ENCODE results near the gene EPG5.

The EPG5 gene

DNA sequence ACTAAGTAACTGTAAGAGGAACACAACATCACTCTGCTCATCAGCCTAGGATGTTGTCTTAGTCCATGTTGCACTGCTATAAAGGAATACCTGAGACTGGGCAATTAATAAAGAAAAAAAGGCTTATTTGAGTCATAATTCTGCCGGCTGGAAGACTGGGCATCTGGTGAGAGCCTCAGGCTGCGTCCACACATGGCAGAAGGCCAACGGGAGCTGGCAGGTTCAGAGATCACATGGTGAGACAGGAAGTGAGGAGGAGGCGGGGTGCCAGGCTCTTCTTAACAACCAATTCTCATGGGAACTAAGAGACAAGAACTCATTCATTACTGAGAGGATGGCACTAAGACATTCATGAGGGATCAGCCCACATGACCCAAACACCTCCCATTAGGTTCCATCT is 46.8 kb downstream of the EPG5 start:
- no peak for DNase-seq (ENCODE audit: low read depth)

DNA sequence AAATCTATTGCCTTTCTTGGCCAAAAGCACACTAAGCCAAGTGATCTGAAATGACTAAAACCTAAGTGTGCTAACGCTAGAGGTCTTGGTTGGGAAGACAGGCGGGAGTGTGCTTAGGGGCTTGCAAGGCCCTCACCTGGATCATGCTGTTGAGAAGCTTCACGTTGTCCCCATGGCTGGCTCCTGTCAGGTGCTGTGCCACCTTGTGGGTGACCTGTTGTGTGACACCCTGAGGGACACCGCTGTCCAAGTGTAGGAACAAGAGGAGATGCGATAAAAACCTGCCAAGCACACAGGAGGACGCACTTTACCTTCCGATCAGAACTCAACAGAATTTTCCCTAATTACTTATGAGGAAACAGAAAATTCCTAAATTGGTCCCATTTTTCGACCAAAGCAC is 50.8 kb downstream of the EPG5 start:
- DNase-seq (ENCODE audit: low read depth), result no peak

- DNase-seq (ENCODE audit: low read depth), result no peak
Observed at GRCh38 chr18:45913276-45913675, 53.9 kb downstream of the EPG5 start.

DNA sequence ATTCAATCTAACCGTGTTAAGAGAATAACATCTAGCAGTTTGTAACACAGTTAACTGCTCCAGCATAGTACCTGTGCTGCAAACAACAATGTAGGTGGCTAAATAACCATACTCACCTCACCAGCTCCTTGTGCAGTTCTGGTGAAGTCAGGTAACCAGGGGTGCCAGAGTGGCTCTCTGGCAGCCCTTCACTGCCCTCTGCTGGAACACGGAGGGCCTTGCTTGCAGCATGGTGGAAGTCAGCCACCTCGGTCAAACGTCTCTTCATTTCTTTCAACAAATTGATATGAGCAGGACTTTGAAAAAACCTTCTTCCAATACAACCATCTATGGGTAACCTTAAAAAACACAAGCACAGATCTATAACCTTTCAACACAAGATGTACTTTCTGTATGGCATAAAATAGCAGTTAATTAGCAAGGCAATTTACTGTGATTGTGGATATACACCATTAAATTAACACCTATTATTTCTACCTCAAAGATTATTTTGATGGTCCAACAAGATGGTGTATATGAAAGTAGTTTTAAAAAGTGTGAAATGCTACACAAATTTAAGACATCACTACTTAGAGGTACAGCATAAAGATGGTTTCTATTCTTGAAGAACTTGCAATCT is 56.6 kb downstream of the EPG5 start:
- peak; percentile 36 for DNase-seq (ENCODE audit: low read depth)

GRCh38 chr18:45901654-45902210 is 65.4 kb downstream of the EPG5 start:
- no peak for DNase-seq (ENCODE audit: low read depth)

DNA sequence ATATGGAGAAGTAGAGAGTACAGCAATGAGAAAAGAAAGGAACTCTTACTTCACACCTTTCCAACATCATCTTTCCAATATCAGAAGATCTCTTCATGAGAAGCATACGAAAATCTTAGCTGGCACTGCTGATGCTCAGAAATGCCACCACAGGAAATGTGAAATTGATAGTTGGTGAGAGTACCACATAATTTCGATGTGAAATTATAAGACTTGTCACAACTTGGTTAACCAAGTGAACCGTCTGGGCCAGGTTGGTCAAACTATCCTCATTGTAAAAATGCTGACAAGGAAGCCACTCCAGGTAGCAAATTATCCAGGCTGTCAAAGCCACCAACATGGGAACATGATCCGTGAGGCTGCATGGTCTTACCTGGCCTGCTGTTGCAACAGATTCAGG is 66.5 kb downstream of the EPG5 start:
- no peak for DNase-seq (ENCODE audit: low read depth)

- no peak for DNase-seq (ENCODE audit: low read depth)
Observed at GRCh38 chr18:45896991-45897390, 70.1 kb downstream of the EPG5 start.

DNA sequence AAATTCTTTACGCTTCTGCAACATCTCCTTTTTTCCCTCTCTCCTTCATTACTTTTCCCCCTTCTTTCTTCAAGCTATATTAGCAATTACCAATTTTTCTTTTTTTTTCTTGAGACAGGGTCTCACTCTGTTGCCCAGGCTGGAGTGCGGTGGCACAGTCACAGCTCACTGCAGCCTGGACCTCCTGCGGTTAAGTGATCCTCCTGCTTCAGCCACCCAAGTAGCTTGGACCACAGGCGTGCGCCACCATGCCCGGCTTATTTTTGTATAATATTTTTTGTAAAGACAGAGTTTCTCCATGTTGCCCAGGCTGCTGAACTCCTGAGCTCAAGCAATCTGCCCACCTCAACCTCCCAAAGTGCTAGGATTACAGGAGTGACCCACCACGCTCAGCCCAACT is 70.7 kb downstream of the EPG5 start:
- no peak for DNase-seq (ENCODE audit: low read depth)

DNA sequence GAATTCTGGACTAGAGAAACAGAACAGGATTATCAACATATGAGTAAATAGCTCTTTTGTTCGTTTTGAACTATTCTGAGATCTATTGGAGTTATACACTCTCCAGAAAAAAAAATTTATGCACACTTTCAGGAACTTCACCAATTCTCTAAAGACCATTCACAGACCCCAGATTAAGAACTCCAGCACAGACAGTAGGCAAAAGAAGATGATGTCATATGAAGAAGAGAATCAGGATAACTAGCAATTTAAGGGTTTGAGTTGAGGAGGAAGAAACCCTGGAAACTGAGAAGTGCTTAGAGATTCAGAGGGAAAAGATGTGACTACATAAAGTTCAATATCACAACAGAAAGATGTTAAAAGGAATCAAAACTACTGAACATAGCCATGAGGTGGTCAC is 71.8 kb downstream of the EPG5 start:
- no peak for DNase-seq (ENCODE audit: low read depth)

GRCh38 chr18:45894818-45895217 is 72.3 kb downstream of the EPG5 start:
- no peak for DNase-seq (ENCODE audit: low read depth)

- no peak for DNase-seq (ENCODE audit: low read depth)
Observed at GRCh38 chr18:45891806-45892205, 75.3 kb downstream of the EPG5 start.

- no peak for DNase-seq (ENCODE audit: low read depth)
Observed at GRCh38 chr18:45890606-45891005, 76.5 kb downstream of the EPG5 start.

GRCh38 chr18:45889419-45890064 is 77.6 kb downstream of the EPG5 start:
- no peak for DNase-seq (ENCODE audit: low read depth)

- DNase-seq (ENCODE audit: low read depth), result no peak
Observed at GRCh38 chr18:45887585-45887984, 79.5 kb downstream of the EPG5 start.

DNA sequence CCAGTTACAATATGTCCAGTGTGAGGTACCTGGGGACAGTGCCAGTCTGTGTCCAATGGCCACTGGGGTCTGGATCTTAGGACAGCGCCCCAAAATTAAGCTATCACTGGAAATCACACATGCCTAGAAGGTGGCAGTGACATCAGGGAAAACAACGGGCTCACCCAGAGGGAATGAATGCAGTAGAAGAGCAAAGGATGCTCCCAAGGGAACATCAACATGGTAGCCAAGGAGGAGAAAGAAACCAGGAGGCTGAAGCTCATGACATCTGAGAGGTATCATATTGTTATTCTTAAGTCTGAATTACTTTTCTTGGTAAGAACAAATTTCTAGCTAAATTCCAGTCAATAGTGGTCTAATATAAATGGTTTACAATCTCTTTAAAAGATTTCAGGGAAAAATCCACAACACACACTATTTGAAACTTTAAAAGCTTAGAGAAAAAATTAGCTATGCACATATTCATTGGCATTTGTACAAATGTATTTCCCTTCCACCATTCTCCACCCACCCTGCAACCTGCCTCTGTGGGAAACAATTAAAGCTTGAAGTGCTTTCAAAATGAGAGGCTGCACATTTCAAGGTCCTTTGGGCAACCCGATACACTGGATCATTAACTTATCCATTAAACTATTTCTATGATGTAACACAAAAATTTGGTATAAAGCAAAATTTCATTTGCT is 86.1 kb downstream of the EPG5 start:
- DNase-seq (ENCODE audit: low read depth), result no peak

GRCh38 chr18:45879681-45880655 is 87.2 kb downstream of the EPG5 start:
- peak; percentile 59 for DNase-seq (ENCODE audit: low read depth)

GRCh38 chr18:45877403-45877802 is 89.7 kb downstream of the EPG5 start:
- DNase-seq (ENCODE audit: low read depth), result no peak

- DNase-seq (ENCODE audit: low read depth), result no peak
Observed at GRCh38 chr18:45876161-45876560, 91.0 kb downstream of the EPG5 start.

- peak; percentile 24 for DNase-seq (ENCODE audit: low read depth)
Observed at GRCh38 chr18:45874491-45875184, 92.5 kb downstream of the EPG5 start.

DNA sequence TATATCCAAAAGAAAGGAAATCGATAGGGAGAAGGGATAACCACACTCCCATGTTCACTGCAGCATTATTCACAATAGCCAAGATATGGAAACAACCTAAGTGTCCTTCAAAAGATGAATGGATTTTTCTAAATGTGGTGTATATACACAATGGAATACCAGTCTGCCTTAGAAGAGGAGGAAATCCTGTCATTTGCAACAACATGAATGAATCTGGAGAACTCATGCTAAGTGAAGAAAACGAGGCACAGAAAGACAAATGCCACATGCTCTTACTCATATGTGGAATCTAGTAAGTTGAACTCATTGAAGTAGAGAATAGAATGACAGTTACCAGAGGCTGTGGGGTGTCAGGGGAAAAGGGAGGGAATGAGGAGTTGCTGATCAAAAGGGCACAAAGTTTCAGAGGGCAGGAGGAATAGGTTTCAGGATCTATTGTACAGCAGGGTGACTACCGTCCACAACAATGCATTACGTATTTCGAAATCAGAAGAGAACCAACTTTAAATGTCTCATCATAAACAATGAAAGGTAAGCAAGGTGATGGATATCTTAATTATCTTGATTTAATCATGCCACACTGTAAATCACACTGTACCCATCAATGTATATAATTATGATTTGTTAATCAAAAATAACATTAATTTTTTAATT is 95.6 kb downstream of the EPG5 start:
- DNase-seq (ENCODE audit: low read depth), result no peak

GRCh38 chr18:45870419-45870818 is 96.7 kb downstream of the EPG5 start:
- no peak for DNase-seq (ENCODE audit: low read depth)

All from stimulated activated CD8-positive, alpha-beta memory T cell treated with anti-CD3 and anti-CD28 coated beads, Interleukin-12 subunit alpha, Interleukin-12 subunit beta, amount 100 ng/mL, for 1 hour (primary cell).